Thyroid gland (tissue), 4 donors: ENCODE results near the gene NCDN. TPM values are rescaled to one million over a fixed set of nuclear protein-coding genes. Genes with fewer than 3 reads are reported as not detected.

Experiments used
- DNase-seq, 2 donors: peaks; one replicate each; pipeline ENCODE4 v3.0.0-alpha.2; 2019
- H3K27ac ChIP-seq, 3 donors: fragments of 200-600 bp; sonication (generic); 1 replicate in 2 of 3; 2 replicates in 1 of 3; pipeline ENCODE4 v1.5.1; 2016 to 2019; ENCODE audit warnings: mild to moderate bottlenecking in 1 of 3, moderate library complexity in 1 of 3
- H3K27me3 ChIP-seq: fragments of 200-600 bp; sonication (generic); one replicate; pipeline ENCODE4 v1.5.1; 2019
- H3K36me3 ChIP-seq, 2 donors: fragments of 200-600 bp; sonication (generic); one replicate each; pipeline ENCODE4 v1.5.1; 2016 to 2019
- H3K4me1 ChIP-seq, 2 donors: fragments of 200-600 bp; sonication (generic); one replicate each; pipeline ENCODE4 v1.5.1; 2017 to 2019
- H3K4me3 ChIP-seq, 3 donors: fragments of 200-600 bp; sonication (generic); replicated peaks in 1 of 3; 1 replicate in 2 of 3; 2 replicates in 1 of 3; pipeline ENCODE4 v1.5.1; 2016; ENCODE audit warnings: mild to moderate bottlenecking in 1 of 3
- H3K9me3 ChIP-seq: fragments of 200-600 bp; sonication (generic); one replicate; pipeline ENCODE4 v1.5.1; 2017
- CTCF ChIP-seq, 6 experiments: fragments of 200-600 bp in 3 of 6; fragments of 450-650 bp in 3 of 6; sonication (generic) in 3 of 6; IDR thresholded peaks; one replicate each; pipeline ENCODE4 v1.5.1; 2016 to 2019; ENCODE audit warnings: antibody characterized with exemption in 6 of 6, mild to moderate bottlenecking in 2 of 6, inconsistent platforms in 1 of 6, moderate library complexity in 1 of 6
- POLR2A ChIP-seq, 2 donors: fragments of 450-650 bp; IDR thresholded peaks; one replicate each; pipeline ENCODE4 v1.6.1; 2017; ENCODE audit warnings: antibody characterized with exemption in 2 of 2, mild to moderate bottlenecking in 2 of 2, moderate library complexity in 1 of 2
- WGBS, 2 donors: methylation state at CpG; one replicate each; pipeline ENCODE4 v1.1.5; 2017; 5-methylcytosine and 5-hydroxymethylcytosine counted together
- intact Hi-C: fragments of 100-400 bp; cut with DNase I; formaldehyde crosslinking; loops from one replicate; pipeline ENCODE4 v1.15.1; 2023
- total RNA-seq, 4 donors: library from RNA; depleted of rRNA; stranded (reverse); fragments of >200 nt; gene quantifications; one replicate each; pipeline ENCODE4 v1.2.3, GENCODE V29; 2016

NCDN gene
- total RNA-seq, 4 donors from 2014 or later, result 16.1 to 32.0 (median 26.9) TPM

GRCh38 chr1:35587736-35588135, 30.1 kb downstream of the NCDN start:
- H3K4me3 ChIP-seq, result no peak overlapping the region
- H3K27me3 ChIP-seq, result no peaks in the 10 kb centered on the region
- H3K4me1 ChIP-seq, result no peaks in the 10 kb centered on the region
- intact Hi-C loops, result no loop called here
- no peak for DNase-seq
- TF ChIP-seq POLR2A (IDR thresholded peaks at IDR 0.05), result no peak
- no peak for TF ChIP-seq CTCF (IDR thresholded peaks at IDR 0.05)
- H3K36me3 ChIP-seq, result no peaks in the 10 kb centered on the region
- H3K9me3 ChIP-seq, result no peaks in the 10 kb centered on the region
- WGBS, 2 donors, result 77 to 82% methylated on average over 6 of the region's 6 CpGs
- no peak overlapping the region for H3K27ac ChIP-seq

- TF ChIP-seq POLR2A (IDR thresholded peaks at IDR 0.05) (no peak), CTCF (IDR thresholded peaks at IDR 0.05) (no peak)
- WGBS, 2 donors, result 62 to 66% methylated on average over 19 to 21 of the region's 21 CpGs
- H3K9me3 ChIP-seq, result no peaks in the 10 kb centered on the region
- H3K27ac ChIP-seq, result no peak overlapping the region
- no peaks in the 10 kb centered on the region for H3K27me3 ChIP-seq
- intact Hi-C loops, result no loop called here
- no peaks in the 10 kb centered on the region for H3K4me1 ChIP-seq
- no peaks in the 10 kb centered on the region for H3K36me3 ChIP-seq
- H3K4me3 ChIP-seq, result no peak overlapping the region
- DNase-seq, result no peak
Measured at GRCh38 chr1:35588197-35588910, 30.8 kb downstream of the NCDN start.

GRCh38 chr1:35589516-35590427, 32.2 kb downstream of the NCDN start:
- intact Hi-C loops, result no loop called here
- H3K9me3 ChIP-seq, result no peaks in the 10 kb centered on the region
- no peaks in the 10 kb centered on the region for H3K27me3 ChIP-seq
- WGBS, 2 donors, result 95 to 97% methylated on average over 14 to 15 of the region's 15 CpGs
- H3K4me3 ChIP-seq, result no peak overlapping the region
- H3K27ac ChIP-seq, result no peak overlapping the region
- H3K4me1 ChIP-seq, result no peaks in the 10 kb centered on the region
- H3K36me3 ChIP-seq, result no peaks in the 10 kb centered on the region
- no peak for DNase-seq
- TF ChIP-seq POLR2A (IDR thresholded peaks at IDR 0.05), result no peak
- TF ChIP-seq CTCF (IDR thresholded peaks at IDR 0.05), result no peak

DNA sequence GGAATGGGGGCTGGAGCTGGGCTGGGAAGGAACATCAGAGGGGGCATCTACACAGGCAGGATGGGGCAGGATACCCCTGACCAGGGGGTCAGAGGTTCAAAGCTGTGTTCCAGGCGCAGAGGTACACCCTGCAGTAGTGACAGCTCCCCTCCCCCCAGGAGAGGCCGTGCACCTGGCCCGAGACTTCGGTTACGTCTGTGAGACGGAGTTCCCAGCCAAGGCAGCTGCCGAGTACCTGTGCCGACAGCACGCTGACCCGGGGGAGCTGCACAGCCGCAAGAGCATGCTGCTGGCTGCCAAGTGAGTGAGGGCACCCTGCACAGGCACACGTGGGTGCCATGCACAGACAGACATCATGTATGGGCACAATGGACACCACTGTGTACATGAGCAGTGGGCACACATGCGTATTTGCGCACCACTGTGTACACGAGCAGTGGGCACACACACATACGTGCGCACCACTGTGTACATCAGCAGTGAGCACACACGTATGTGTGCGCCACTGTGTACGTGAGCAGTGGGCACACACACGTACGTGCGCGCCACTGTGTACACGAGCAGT, 33.0 kb downstream of the NCDN start:
- intact Hi-C loops, result no loop called here
- TF ChIP-seq CTCF (IDR thresholded peaks at IDR 0.05) (no peak), POLR2A (IDR thresholded peaks at IDR 0.05) (no peak)
- no peaks in the 10 kb centered on the region for H3K27me3 ChIP-seq
- no peaks in the 10 kb centered on the region for H3K9me3 ChIP-seq
- H3K36me3 ChIP-seq, result no peaks in the 10 kb centered on the region
- no peak overlapping the region for H3K4me3 ChIP-seq
- no peaks in the 10 kb centered on the region for H3K4me1 ChIP-seq
- 96% methylated on average over 5 to 14 of the region's 25 CpGs for WGBS, 2 donors
- no peak overlapping the region for H3K27ac ChIP-seq
- no peak for DNase-seq
